ENCODE data around the gene TCF3.

The TCF3 gene

DNA sequence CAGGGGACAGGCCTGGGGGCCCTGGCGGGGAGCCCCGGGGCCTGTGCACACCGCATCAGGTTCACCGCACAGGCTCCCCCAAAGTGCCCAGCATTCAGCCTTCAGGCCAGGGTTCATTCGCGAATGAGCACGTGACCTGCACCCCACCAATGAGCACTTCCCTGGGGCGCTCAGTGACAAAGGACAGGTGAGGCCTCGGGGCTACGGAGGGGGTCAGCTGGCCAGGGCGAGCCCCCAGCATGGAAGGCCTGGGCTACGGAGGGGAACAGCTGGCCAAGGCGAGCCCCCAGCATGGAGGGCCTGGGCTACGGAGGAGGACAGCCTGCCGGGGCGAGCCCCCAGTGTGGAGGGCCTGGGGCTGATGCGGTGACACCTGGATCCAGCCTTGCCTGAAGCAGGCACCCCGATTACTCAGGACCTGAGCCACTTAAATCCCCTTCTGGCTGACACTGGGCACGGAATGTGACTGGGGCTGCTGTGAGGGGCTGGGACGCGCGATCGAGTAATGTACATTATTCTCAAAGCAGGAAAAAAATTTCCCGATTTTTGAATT lies 23.1 kb downstream of the TCF3 start:
- no peak for DNase-seq

DNA sequence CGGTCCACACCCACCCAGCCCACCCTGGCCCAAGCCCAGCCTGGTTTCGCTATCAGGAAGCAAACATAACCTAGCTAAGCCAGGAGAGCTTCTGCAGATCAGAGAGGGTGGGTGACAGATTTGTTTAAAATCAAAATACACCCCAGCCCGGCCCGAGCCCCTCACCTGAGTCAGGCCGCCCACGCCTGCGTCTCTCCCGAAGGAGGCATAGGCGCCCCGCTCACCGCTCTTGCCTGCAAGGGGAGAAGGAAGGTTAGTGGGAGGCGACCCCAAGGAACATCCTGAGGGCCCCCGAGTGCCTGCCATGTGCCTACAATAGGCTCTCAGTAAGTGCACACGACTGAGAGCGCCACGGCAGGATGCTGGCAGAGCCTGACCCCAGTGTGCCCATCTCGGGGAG lies 25.2 kb downstream of the TCF3 start:
- DNase-seq, result no peak

DNA sequence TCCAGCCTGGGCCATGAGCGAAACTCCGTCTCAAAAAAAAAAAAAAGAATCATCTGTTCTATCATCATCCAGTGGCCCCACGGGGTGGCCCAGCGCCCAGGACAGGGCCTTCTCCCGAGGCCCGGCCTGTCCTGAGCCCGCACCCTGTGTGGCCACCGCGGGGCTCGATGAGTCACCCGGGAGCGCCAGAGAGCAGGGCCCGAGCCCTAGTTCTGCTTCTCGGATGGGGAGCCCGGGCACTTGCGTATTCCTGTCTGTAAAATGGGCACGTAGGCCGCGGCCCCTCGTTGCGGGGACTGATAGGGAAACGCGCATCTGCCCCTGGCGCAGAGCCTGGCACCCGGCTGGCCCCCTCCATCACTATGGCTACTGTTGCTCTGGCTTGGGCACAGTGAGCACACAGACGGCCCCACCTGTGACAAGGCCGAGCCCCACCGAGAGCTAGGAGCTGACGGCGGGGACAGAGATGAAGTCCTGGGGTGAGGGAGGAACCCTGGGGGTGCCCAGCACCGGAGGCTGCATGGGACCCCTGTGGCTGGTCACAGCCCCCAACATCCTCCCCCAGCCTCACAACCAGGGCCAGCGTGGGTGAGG lies 25.9 kb downstream of the TCF3 start:
- DNase-seq, result no peak

DNA sequence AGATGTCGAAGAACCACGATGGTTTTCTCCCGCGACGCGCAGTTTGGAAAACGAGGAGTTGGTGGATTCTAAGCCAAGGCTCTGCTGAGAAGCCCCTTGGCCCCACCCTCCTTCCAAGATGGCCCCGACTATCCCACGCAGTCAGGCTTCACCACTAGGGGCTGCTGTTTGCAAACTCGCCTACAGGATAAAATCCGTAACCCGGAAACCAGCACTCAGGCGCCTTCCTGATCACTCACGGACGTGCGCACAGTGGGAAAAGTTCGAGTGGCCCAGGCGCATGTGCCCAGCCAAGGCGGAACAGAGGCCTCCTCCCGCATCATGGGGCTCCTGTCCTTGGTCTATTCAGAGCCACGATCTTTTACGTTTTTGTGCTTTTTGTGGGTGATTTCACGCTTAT lies 28.0 kb downstream of the TCF3 start:
- peak; percentile 10 for DNase-seq

DNA sequence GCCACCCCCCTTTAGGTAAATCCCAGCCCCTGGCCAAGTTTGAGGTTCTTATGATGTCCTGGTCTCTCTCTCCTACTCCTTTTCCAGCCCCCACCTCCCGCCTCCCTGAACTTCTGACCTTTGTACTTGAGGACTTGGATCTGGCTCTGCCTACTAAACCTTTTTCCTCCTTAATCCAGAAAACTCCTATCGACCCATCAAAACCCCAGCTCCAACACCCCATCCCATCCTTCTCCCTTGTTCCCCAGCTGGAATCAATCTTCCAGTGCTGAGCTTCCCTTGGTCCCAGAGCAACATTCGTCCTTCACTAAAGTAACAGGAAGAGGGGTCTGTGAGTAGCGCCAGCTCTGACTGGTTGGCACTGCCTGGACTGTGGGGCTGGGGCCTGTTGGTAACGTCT lies 29.9 kb downstream of the TCF3 start:
- no peak for DNase-seq

DNA sequence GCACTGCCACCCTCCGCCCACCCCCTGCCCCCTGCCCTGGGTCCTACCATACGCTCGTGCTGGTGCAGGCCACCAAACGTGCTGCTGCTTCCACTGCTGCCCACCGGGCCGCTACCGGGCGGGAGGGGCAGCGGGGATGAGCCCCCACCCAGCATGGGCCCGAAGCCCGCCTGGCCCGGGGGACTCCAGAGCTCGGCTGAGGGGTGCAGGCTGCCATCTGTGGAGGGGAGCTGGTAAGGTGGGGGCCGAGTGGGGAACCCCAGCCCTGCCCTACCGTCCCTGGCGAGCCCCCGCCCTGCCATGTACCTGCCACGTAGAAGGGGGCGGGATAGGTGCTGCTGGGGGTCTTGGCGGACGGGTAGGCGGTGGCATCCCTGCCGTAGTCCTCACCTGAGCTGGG lies 30.4 kb downstream of the TCF3 start:
- no peak for DNase-seq

DNA sequence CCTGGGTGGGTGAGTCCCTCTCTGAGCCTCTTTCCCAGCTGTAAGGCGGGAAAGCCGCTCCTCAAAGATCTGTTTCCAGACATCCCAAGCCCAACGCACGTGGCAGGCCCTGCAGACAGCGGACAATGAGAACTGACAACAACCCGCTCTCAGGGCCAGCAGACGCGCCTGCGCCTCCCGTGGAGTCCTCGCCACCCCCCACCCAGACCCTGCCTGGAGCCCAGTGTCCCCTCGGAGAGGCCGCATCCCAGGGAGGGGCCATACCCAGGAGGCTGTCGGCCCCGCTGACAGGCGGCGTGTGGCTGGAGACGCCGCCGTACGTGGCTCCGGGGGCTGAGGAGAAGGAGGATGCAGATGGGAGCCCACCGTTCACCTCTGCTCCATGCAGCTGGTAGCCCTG lies 30.8 kb downstream of the TCF3 start:
- no peak for DNase-seq

DNA sequence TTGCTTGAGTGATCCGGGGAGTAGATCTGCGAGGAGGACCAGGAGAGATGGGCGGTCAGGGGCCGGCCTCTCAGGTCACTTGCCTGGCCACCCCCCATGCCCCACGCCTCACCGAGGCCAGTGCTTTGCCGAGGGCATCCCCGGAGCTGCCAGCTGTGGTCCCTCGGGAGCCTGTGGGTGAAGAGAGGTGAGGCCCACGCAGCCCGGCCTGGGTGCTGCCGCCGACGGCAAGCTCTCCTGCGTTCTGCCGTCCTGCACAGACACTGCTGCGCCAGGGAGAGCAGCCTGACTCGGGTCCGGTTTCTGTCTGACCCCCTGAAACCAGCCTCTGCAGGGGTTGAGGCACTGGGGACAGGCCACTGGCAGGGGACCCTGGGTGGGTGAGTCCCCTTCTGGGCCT lies 31.4 kb downstream of the TCF3 start:
- DNase-seq, result no peak

DNA sequence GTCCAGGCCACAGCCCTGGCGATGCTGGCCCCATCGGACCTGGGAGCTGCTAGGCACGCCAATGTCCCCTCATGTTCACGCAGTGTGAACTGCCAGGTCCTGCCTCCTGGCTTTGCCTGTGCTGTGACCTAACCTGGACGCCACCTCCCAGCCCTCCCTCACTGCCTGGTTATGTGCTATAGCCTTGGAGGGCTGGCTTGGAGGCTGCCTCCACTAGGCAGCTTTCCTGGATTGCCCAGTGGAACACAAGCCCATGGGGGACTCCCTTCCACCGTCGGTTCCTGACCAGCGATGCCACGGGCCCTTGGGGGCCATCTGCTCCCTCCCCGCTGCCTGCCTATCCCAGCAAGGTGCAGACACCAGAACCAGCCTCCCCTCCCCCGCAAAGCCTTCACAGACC lies 31.9 kb downstream of the TCF3 start:
- DNase-seq, result no peak

DNA sequence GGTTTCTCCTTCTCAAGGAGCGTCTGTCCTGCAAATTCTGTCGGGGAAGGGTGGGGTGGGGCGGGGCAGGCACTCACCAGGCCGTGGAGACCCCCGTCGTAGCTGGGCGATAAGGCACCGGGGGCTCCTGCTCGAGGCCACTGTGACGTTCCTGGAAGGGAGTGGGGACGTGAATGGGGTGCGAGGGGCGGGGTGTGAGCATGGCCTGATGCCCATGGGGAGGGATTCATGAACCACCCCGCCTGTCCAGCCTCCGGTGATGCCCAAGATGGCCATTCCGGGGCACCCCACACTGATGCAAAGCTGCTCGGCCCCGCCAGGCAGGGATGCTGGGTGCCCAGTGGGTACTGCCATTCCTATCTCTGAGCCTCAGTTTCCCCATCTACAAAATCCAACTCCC lies 32.7 kb downstream of the TCF3 start:
- DNase-seq, result no peak

DNA sequence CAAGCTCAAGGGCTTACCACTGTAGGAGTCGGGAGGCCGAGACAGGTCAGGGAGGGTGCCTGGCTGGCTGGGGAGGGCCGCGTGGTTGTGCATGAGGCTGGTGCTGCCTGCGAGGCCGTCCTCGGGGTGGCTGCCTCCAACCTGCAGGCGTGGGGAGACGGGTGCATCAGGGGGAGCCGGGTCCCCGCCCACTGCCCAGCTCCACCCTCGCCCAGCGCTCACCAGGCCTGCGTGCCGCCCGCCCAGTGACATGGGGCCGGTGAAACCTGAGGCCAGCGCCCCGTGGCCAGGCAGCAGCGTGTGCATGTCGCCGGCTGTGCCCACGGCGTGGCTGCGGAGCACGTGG lies 33.3 kb downstream of the TCF3 start:
- DNase-seq, result no peak

DNA sequence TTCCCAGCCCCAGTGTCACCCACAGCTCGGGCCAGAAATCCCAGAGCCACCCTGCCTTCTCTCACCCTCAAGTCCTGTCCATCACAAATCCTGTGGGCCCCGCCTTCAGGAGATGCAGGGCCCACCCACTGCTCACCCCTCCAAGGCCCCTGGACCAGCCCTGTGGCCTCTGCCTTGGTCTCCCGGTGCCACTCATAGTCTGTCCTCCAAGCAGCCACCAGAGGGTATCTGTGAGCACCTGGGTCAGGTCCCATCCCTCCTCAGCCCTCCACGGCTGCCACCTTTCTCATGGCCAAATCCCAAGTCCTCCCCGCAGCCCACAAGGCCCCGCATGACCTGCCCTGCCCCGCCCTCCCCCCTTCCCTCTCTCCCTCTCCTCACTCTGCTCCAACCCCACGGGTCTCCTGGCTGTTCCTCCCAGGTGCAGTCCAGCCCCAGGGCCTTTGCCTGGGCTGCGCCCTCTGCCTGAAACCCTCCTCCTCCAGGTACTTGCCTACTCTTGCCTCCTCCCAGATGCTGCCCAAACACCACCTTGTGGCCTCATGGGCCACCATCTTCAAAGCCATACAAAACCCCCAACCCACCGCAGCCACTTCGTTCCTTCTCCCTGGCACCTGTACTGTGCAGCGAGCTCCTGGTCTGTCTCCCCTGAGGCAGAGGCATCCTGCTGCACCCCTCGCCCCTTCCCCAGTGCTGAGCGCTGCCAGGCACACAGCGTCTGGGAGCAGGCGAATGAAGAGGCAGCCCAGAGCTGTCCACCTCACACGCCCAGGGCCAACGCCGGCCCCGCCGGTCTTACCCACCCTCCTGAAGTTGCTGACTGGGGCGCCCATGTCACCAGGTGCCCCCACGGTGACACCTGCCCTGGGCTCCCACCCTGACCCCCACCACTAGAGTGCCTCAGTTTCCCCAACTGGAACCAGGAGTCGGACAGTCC lies 34.0 kb downstream of the TCF3 start:
- DNase-seq, result peak; percentile 18

DNA sequence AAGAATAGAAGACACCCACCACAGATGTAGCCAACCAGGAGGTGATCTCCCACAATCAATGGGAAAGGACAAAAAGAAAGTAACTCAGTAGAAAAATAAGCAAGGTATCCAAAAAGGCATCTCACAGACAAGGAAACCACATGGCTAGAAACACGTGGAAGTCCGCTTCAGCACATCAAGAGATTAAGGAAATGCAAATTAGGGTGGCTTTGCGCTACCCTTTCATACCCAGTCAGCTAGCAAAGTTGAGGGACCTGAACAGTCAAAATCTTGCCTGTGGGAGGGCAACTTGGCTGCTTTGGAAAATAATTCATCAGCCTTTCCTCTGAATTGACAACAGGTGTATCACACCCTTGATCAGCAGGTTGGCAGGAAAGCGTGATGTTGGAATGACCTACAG lies 35.5 kb downstream of the TCF3 start:
- no peak for DNase-seq

DNA sequence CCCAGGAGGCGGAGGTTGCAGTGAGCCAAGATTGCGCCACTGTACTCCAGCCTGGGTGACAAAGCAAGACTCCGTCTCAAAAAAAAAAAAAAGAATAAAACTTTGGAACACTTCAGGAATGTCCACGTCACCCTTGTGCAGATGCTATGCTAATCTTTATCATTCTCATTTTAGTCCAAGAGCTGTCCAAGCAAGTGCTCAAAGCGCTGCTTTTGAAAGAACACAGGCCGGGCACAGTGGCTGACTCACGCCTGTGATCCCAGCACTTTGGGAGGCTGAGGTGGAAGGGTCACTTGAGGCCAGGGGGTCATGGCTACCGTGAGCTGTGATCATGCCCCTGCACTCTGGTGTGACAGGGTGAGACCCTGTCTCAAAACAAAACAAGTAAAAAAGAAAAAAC lies 36.0 kb downstream of the TCF3 start:
- no peak for DNase-seq

DNA sequence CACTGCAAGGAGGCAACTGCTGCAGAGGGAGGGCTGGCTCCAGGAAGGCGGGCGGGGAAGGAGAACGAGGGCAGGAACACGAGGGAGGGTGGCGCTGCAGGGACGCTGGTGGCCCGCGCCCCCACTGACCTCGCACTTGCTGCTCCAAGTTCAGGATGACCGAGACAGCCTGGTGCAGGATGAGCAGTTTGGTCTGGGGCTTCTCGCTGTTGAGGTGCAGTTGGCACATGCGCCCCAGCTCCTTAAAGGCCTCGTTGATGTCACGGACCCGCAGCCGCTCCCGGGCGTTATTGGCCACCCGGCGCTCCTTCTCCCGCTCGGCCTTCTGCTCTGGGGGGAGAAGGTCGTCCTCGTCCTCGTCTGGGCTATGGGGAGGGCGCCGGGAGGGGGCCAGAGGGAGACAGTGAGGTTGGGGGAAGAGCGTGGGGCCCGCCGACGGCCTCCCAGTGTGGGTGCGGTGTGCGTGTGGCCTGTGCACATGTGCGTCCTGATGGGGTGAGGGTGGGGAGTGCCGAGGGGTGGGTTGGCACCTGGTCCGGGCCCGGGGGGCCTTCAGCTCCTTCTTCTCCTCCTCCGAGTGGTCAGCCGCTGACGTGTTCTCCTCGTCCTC lies 37.2 kb downstream of the TCF3 start:
- DNase-seq, result no peak

DNA sequence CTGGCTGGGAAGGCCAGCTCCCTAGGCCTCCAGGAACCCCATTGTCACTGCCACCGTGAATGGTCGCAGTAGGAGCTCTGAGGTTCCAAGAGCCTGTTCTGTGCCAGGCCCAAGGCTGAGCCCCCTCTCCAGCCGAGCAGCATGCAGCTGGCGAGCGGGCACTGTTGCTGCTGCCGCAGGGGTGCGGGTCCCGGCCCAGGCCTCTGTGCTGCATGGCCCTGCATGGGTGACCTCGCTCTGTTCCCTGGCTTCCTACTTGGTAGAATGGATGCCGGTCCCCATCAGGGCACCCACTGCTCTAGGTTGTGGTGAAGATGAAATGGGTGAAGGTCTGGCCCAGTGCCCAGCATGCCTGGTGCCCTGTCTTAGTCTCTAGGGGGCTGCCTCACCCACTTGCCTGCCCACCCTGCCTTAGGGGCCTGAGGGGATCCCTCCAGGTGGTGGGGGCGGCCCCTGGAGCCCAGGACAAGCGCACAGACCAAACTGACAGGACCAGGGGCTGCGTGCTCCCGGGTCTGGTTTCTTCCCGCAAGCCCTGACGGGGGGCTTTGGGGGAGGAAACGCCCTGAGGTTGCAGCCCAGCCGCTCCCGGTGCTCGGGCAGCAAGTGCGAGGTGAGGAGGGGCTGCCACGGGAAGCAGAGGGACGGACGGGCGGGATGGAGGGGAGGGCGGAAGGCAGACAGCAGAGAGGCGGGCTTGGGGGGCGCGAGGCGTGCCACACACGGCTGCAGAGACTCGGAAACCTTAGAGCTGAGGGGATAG lies 38.4 kb downstream of the TCF3 start:
- DNase-seq, result no peak

DNA sequence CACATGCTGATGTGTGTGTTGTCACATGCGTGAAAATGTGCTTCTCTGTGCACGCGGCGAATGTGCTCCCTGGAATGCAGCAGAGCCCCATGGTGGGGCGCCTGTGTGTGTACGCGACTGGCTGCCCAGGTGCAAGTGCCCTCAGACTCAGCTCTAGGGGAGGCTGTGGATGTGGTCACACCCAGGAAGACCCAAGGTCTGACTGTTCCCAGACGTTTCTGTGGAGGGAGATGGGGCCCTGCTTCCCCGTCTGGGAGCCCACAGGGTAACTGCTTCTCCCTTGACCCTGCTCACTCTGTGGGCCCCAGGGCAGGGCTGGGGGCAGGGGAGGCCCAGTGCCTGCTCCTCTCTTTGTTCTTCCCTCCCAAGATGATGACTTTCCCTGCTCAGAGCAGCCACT lies 39.3 kb downstream of the TCF3 start:
- DNase-seq, result no peak

DNA sequence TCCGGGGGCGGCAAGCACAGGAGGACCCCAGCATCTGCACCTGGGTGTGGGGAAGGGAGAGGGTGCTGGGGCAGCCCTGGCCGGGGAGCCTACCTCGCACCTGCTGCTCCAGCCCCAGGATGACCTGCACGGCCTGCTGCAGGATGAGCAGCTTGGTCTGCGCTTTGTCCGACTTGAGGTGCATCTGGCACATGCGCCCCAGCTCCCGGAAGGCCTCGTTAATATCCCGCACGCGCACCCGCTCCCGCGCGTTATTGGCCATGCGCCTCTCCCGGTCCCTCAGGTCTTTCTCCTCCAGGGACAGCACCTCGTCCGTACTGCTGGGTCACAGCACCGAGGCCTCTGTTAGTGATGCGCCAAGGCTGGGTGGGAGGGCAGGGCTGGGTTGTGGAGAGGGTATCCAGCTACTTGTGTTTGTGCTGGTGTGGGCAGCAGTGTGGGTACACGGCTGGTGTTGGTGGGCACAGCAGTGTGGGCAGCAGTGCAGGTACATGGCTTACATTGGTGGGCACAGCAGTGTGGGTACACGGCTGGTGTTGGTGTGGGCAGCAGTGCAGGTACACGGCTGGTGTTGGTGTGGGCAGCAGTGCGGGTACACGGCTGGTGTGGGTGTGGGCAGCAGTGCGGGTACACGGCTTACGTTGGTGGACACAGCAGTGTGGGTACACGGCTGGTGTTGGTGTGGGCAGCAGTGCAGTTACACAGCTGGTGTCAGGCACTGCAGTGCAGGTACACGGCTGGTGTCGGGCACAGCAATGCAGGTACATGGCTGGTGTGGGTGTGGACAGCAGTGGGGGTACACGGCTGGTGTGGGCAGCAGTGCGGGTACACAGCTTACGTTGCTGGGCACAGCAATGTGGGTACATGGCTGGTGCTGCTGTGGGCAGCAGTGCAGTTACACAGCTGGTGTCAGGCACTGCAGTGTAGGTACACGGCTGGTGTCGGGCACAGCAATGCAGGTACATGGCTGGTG lies 40.0 kb downstream of the TCF3 start:
- DNase-seq, result no peak

DNA sequence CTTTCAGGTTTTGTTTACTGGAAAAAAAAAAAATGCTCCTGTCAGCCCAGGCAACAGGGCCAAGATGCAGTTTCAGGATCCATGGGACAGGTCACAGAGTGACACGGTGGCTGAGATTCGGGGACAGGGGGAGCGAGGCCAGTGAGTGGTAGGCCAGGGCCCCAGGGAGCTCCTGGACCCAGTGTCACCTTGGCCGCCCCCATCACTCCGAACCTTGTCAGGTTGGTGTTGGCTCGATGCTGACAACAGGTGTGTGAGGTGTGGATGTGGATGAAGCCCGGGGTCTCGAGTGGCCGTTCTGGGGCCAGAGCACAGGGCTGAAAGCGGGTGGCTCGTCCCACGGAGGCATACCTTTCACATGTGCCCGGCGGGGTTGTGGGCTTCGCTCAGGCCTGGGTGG lies 41.1 kb downstream of the TCF3 start:
- DNase-seq, result no peak

DNA sequence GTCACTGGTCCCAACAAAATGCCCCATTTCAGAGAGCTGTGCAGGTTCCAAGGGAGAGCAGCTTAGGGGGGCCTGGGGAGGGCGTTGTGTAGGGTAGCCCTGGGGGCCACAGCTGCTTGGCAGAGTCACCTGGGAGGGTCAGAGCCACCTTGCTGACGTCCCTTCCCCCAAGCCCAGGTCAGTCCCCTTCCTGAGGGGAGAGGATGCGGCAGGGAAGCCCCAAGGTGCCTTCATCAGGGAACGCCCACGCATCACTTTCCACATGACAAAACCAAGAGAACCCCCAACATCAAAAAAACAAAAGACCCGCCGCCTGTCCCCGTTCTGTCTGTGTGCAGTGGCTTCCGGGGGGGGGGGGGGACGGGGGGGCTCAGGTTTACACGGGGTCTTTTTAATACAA lies 41.8 kb downstream of the TCF3 start:
- DNase-seq, result no peak

DNA sequence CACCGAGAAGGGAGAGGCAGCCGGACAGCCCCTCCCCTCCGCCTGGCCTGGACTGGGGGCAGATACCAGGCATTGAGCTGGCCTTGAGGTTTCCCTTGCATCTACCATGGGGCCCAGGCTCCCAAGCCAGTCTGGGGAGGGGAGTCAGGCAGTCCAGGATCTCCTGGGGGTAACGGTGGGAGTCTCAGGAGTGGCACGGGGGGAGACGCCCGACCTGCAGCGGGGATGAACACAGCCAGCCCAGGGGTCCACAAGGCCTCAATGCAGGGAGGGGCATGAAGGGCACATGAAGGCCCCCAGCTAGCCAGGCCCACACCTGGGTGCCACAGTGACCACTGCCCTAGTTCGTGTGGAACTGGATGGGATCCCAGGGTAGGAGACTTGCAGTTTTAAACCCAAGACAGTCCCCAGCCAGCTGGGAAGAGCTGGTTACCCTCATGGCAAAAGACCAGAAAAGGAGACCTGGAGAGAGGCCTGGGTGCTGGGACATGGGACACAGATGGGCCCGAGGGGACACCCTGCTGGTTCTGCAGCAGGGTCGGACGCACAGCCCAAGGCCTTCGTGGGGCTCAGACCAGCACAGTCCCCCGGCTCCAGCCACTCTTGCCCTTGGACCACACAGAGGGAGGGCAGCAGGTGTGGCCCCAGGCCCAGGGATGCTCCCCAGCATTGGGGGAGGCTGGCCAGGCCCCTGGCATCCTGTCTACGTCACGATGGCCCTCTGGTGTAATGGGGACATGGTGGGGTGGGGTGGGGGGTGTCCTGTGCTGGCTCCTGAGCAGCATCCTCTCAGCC lies 42.5 kb downstream of the TCF3 start:
- DNase-seq, result no peak

DNA sequence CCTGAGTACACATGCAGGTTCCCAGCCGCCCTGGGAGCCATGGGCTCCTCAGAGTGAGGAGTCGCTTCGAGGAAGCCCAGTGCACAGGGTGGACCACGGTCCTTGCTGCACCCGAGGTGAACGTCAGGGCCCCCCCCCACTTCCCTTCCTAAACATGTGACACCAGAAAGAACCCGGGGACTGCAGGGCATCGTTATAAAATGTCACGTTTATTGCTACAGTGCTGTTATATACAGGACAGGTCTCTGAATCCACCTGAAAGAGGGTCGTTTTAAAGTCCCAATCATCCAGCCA lies 43.4 kb downstream of the TCF3 start:
- no peak for DNase-seq

All from NCI-H2171 treated with DMSO at 0.1 percent for 48 hours (cell line).